Neuronal stem cell (in vitro differentiated cells): ENCODE measurements around the gene TTLL12.

Source experiments
- DNase-seq: peaks from one replicate; pipeline ENCODE4 v3.0.0-alpha.2; 2013; ENCODE audit warnings: low spot score
- H2AFZ ChIP-seq: one replicate; pipeline ENCODE4 v1.6.1; 2013; ENCODE audit warnings: mild to moderate bottlenecking, low read length, inconsistent platforms
- H2AK5ac ChIP-seq: 2 replicates; pipeline ENCODE4 v1.6.1; 2013; ENCODE audit warnings: low read depth, mild to moderate bottlenecking, inconsistent platforms, low read length, moderate library complexity, mixed read lengths
- H2BK120ac ChIP-seq: 2 replicates; pipeline ENCODE4 v1.6.1; 2013; ENCODE audit warnings: low read depth, mild to moderate bottlenecking, inconsistent platforms, low read length, moderate library complexity, mixed read lengths
- H2BK12ac ChIP-seq: one replicate; pipeline ENCODE4 v1.6.1; 2013; ENCODE audit warnings: low read length, inconsistent platforms
- H2BK15ac ChIP-seq: 2 replicates; pipeline ENCODE4 v1.6.1; 2013; ENCODE audit warnings: mild to moderate bottlenecking, low read length, inconsistent platforms, mixed read lengths
- H2BK5ac ChIP-seq: one replicate; pipeline ENCODE4 v1.6.1; 2013; ENCODE audit warnings: inconsistent platforms, mild to moderate bottlenecking, low read length, moderate library complexity
- H3K14ac ChIP-seq: one replicate; pipeline ENCODE4 v1.6.1; 2013; ENCODE audit warnings: low read length, inconsistent platforms
- H3K18ac ChIP-seq: 2 replicates; pipeline ENCODE4 v1.6.1; 2013; ENCODE audit warnings: low read length, inconsistent platforms
- H3K23ac ChIP-seq: 2 replicates; pipeline ENCODE4 v1.6.1; 2013; ENCODE audit warnings: low read depth, mild to moderate bottlenecking, mixed read lengths, low read length, inconsistent platforms; ENCODE audit not compliant: poor library complexity
- H3K27ac ChIP-seq: replicated peaks from 3 replicates; pipeline ENCODE4 v1.5.1; 2013; ENCODE audit warnings: low read length, inconsistent platforms
- H3K27me3 ChIP-seq, 3 experiments: 2 replicates each; pipeline ENCODE4 v1.6.1; 2013; ENCODE audit warnings: low read length in 3 of 3, mild to moderate bottlenecking in 2 of 3, inconsistent platforms in 1 of 3, low read depth in 1 of 3, mixed read lengths in 1 of 3, moderate library complexity in 1 of 3; ENCODE audit not compliant: control insufficient read depth in 3 of 3, insufficient read depth in 3 of 3
- H3K36me3 ChIP-seq, 2 donors: replicated peaks in 1 of 2; 2 replicates each; pipeline ENCODE4 v1.6.1; 2013; ENCODE audit warnings: low read length in 2 of 2; ENCODE audit not compliant: control insufficient read depth in 2 of 2, insufficient read depth in 2 of 2
- H3K4ac ChIP-seq: 2 replicates; pipeline ENCODE4 v1.6.1; 2013; ENCODE audit warnings: inconsistent platforms, mild to moderate bottlenecking, low read length, moderate library complexity
- H3K4me1 ChIP-seq, 2 donors: 1 replicate in 1 of 2; 2 replicates in 1 of 2; pipeline ENCODE4 v1.6.1; 2013; ENCODE audit warnings: low read length in 2 of 2, low read depth in 1 of 2; ENCODE audit not compliant: control insufficient read depth in 2 of 2, insufficient read depth in 1 of 2
- H3K4me2 ChIP-seq: one replicate; pipeline ENCODE4 v1.6.1; 2013; ENCODE audit warnings: mild to moderate bottlenecking, low read length, inconsistent platforms; ENCODE audit not compliant: insufficient read depth, poor library complexity, severe bottlenecking
- H3K4me3 ChIP-seq, 2 donors: 2 replicates each; pipeline ENCODE4 v1.5.1; 2013; ENCODE audit warnings: low read length in 2 of 2, mild to moderate bottlenecking in 2 of 2, inconsistent platforms in 1 of 2, moderate library complexity in 1 of 2
- H3K79me1 ChIP-seq: one replicate; pipeline ENCODE4 v1.6.1; 2013; ENCODE audit warnings: low read depth, mild to moderate bottlenecking, inconsistent platforms, low read length, moderate library complexity
- H3K9ac ChIP-seq: one replicate; pipeline ENCODE4 v1.6.1; 2013; ENCODE audit warnings: mild to moderate bottlenecking, low read depth, low read length, inconsistent platforms; ENCODE audit not compliant: poor library complexity
- H3K9me3 ChIP-seq, 2 donors: replicated peaks in 1 of 2; 2 replicates each; pipeline versions ENCODE3 to v1.6.1; 2013; ENCODE audit warnings: low read length in 2 of 2, mild to moderate bottlenecking in 2 of 2, inconsistent platforms in 1 of 2, low read depth in 1 of 2, mixed read lengths in 1 of 2, moderate library complexity in 1 of 2; ENCODE audit not compliant: control insufficient read depth in 2 of 2, insufficient read depth in 1 of 2
- H4K8ac ChIP-seq: one replicate; pipeline ENCODE4 v1.6.1; 2013; ENCODE audit warnings: low read depth, mild to moderate bottlenecking, inconsistent platforms, low read length, moderate library complexity
- H4K91ac ChIP-seq: one replicate; pipeline ENCODE4 v1.6.1; 2013; ENCODE audit warnings: low read length, low read depth, mild to moderate bottlenecking, inconsistent platforms; ENCODE audit not compliant: poor library complexity
- WGBS, 2 donors: extraction: QIAGEN DNeasy Blood & Tissue Kit; methylation state at CpG; one replicate each; pipeline ENCODE4 v1.1.7; 2013; ENCODE audit warnings: missing lambda C conversion rate in 2 of 2, mixed read lengths in 1 of 2; ENCODE audit not compliant: insufficient read length in 2 of 2, insufficient replicate concordance in 1 of 2; ENCODE audit errors: extremely low coverage in 2 of 2; 5-methylcytosine and 5-hydroxymethylcytosine counted together

TTLL12 gene

DNA sequence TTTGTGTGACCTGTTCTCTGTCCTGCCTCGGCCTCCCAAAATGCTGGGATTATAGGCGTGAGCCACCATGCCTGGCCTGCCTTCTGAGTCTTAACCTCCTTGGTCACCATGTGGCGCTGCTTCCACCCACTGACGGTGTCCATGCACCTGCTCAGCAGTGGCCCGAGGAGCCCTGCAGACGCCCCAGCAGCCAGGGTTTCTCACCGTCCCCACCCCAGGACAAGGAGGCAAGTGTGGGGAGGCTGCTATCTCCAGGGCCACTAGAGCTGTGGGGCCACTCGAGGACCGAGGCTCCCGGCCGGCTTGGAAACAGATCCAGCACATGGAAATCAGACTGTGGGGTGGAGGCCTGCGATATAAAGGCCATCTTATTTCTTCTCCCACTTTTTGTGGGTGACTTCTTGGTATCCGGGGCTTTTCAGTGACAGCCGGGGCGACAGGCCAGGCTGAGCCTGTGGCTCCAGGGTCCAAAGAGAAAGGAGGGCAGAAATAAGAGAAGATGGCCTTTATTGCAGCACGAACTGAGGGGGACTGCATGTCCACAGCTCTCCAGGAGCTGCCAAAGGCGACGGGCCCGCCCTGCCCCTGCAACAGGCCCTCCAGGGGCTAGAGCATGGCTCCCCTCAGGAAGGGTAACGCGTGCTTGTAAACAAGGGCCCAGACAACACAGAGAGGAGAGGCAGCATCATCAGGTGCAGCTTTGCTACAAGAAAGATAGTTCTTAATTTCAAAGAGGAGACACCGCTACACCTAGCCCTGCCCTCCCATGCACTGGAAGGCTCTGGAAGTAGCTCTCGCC lies 20.6 kb downstream of the TTLL12 start:
- H3K23ac ChIP-seq, result no peak overlapping the region
- H3K4me2 ChIP-seq, result no peak overlapping the region
- no peak overlapping the region for H2AK5ac ChIP-seq
- no peak overlapping the region for H2BK120ac ChIP-seq
- H3K4me3 ChIP-seq, result no peak overlapping the region
- no peak overlapping the region for H2AFZ ChIP-seq
- peaks cover 27 to 42% of the 10 kb centered on the region in 2 donors for H3K36me3 ChIP-seq
- no peaks in the 10 kb centered on the region for H3K27me3 ChIP-seq
- H3K4ac ChIP-seq, result no peak overlapping the region
- no peak overlapping the region for H3K14ac ChIP-seq
- WGBS, 2 donors, result no CpG with 5 or more reads among the region's 23 CpGs
- H3K79me1 ChIP-seq, result peaks cover 2% of the 10 kb centered on the region
- no peak overlapping the region for H3K9ac ChIP-seq
- H2BK5ac ChIP-seq, result no peak overlapping the region
- DNase-seq, result no peak
- no peak overlapping the region for H4K8ac ChIP-seq
- H3K4me1 ChIP-seq, result peaks cover 0 to 4% of the 10 kb centered on the region in 2 donors
- H3K27ac ChIP-seq, result no peak overlapping the region
- H3K18ac ChIP-seq, result no peak overlapping the region
- no peak overlapping the region for H2BK15ac ChIP-seq
- H2BK12ac ChIP-seq, result no peak overlapping the region
- H4K91ac ChIP-seq, result no peak overlapping the region
- peaks cover 0 to 2% of the 10 kb centered on the region in 2 donors for H3K9me3 ChIP-seq

DNA sequence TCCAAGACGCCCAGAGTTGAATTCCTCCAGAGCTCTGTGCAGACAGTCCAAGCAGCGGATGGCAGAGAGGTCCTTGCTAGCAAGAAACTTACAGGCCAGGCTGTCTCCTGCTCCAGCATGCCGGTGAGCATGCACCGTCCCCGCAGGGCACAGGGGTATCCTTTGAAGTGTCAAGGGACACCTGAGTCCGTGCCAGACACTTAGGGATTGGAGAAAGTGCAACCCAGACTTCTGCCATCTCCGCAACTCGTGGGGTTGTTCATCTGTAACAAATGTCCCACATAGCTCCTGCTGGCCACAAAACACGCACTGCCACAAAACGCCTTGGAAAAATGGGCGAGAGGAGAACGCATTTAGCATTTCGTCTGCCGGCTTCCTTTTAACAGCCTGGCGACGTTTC lies 22.3 kb downstream of the TTLL12 start:
- H2BK5ac ChIP-seq, result no peak overlapping the region
- no peak overlapping the region for H3K27ac ChIP-seq
- H3K36me3 ChIP-seq, result peaks cover 13 to 26% of the 10 kb centered on the region in 2 donors
- no peak overlapping the region for H4K91ac ChIP-seq
- H2AFZ ChIP-seq, result no peak overlapping the region
- no CpG with 5 or more reads among the region's 16 CpGs for WGBS, 2 donors
- no peak overlapping the region for H3K4me2 ChIP-seq
- H3K9me3 ChIP-seq, result no peaks in the 10 kb centered on the region
- no peak overlapping the region for H3K14ac ChIP-seq
- no peak overlapping the region for H2BK15ac ChIP-seq
- H2BK12ac ChIP-seq, result no peak overlapping the region
- no peak overlapping the region for H2AK5ac ChIP-seq
- no peaks in the 10 kb centered on the region for H3K27me3 ChIP-seq
- no peak overlapping the region for H3K9ac ChIP-seq
- no peak overlapping the region for H2BK120ac ChIP-seq
- H4K8ac ChIP-seq, result no peak overlapping the region
- H3K23ac ChIP-seq, result no peak overlapping the region
- H3K4ac ChIP-seq, result no peak overlapping the region
- peaks cover 2% of the 10 kb centered on the region for H3K79me1 ChIP-seq
- DNase-seq, result no peak
- no peak overlapping the region for H3K4me3 ChIP-seq
- peaks cover 0 to 4% of the 10 kb centered on the region in 2 donors for H3K4me1 ChIP-seq
- no peak overlapping the region for H3K18ac ChIP-seq

DNA sequence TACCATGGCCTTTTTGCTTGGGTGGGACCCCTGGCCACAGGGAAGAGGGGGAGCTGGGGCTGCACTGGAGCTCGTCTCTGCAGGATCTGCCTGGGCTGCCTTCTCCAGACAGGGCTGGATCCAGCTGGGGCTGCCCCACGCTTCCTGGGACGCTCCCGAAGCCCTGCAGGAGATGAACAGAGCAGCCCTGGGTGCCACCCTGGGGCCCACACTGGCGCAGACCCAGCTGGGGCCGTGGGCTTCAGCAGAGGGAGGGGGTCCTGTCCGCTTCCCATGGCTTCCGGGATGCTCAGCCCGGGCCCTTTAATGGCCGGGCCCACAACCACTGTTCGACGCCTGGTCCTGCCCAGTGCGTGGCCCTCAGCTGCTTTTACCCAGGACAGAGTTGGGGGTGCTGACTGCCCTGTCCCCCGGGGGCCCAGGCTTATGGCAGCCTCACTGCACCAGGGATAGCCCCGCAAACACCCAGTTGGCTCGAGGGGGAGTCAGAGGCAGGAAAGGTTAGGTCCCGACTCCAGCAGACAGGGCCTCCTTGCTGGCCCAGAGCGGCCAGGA lies 23.6 kb downstream of the TTLL12 start:
- Histone ChIP-seq H3K14ac (peak overlapping the region; percentile 47), H3K9me3 (no peaks in the 10 kb centered on the region), H2AK5ac (peak overlapping the region; percentile 61), H3K4me3 (no peak overlapping the region), H2BK12ac (no peak overlapping the region), H2BK5ac (no peak overlapping the region), H2BK15ac (no peak overlapping the region), H3K23ac (peak overlapping the region; percentile 85), H3K18ac (peak overlapping the region; percentile 13), H2AFZ (peak overlapping the region; percentile 59), H4K91ac (no peak overlapping the region), H3K4ac (no peak overlapping the region), H3K9ac (peak overlapping the region; percentile 60), H2BK120ac (no peak overlapping the region), H3K4me2 (no peak overlapping the region), H4K8ac (no peak overlapping the region), H3K27ac (no peak overlapping the region), H3K27me3 (no peaks in the 10 kb centered on the region), H3K36me3 (peaks cover 10 to 13% of the 10 kb centered on the region in 2 donors), H3K79me1 (peaks cover 2% of the 10 kb centered on the region), H3K4me1 (peaks cover 0 to 4% of the 10 kb centered on the region in 2 donors)
- no CpG with 5 or more reads among the region's 18 CpGs for WGBS, 2 donors
- no peak for DNase-seq

DNA sequence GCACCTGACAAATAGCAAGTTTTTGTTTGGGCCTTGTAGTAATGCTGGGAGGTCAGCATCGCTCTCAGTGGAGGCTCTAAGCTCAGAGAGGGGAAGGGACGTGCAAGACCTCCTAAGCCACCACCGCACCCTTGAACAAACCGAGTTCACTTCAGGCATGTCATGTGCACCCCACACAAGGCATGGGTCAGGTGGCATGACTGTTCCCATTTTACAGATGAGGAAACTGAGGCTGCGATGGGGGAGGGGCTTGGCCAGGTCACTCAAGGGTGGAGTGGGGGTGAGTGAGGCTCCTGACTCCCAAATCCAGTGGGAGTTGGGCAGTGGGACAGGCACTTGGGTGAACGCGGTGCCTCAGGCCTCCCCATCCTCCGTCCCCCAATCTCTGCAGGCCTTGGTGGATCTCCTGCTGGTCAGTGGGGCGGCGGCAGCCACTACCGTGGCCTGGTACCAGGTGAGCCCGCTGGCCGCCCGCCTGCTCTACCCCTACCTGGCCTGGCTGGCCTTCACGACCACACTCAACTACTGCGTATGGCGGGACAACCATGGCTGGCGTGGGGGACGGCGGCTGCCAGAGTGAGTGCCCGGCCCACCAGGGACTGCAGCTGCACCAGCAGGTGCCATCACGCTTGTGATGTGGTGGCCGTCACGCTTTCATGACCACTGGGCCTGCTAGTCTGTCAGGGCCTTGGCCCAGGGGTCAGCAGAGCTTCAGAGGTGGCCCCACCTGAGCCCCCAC lies 24.4 kb downstream of the TTLL12 start:
- WGBS, 2 donors, result no CpG with 5 or more reads among the region's 24 CpGs
- peaks cover 2% of the 10 kb centered on the region for H3K79me1 ChIP-seq
- DNase-seq, result no peak
- no peaks in the 10 kb centered on the region for H3K27me3 ChIP-seq
- H2BK15ac ChIP-seq, result no peak overlapping the region
- H3K14ac ChIP-seq, result no peak overlapping the region
- no peak overlapping the region for H4K91ac ChIP-seq
- H2BK5ac ChIP-seq, result no peak overlapping the region
- no peak overlapping the region for H3K4me2 ChIP-seq
- H2AK5ac ChIP-seq, result no peak overlapping the region
- peaks cover 0 to 4% of the 10 kb centered on the region in 2 donors for H3K4me1 ChIP-seq
- no peak overlapping the region for H2BK120ac ChIP-seq
- peak overlapping the region; percentile 85 for H3K23ac ChIP-seq
- H4K8ac ChIP-seq, result no peak overlapping the region
- H3K36me3 ChIP-seq, result peaks cover 2 to 6% of the 10 kb centered on the region in 2 donors
- no peak overlapping the region for H3K4ac ChIP-seq
- no peak overlapping the region for H2BK12ac ChIP-seq
- no peak overlapping the region for H3K18ac ChIP-seq
- no peak overlapping the region for H2AFZ ChIP-seq
- H3K9me3 ChIP-seq, result no peaks in the 10 kb centered on the region
- H3K27ac ChIP-seq, result no peak overlapping the region
- no peak overlapping the region for H3K4me3 ChIP-seq
- no peak overlapping the region for H3K9ac ChIP-seq
